ENCODE measurements around the gene LRMDA. TPM values are rescaled to one million over a fixed set of nuclear protein-coding genes. Genes with fewer than 3 reads are reported as not detected.

LRMDA gene
- total and polyA plus RNA-seq, 10 of the 15 experiments (the other 5 are each of a cell fraction or from before 2014, with no cell fraction given), result 0.07 to 0.54 (median 0.29) TPM; not detected in 4

DNA sequence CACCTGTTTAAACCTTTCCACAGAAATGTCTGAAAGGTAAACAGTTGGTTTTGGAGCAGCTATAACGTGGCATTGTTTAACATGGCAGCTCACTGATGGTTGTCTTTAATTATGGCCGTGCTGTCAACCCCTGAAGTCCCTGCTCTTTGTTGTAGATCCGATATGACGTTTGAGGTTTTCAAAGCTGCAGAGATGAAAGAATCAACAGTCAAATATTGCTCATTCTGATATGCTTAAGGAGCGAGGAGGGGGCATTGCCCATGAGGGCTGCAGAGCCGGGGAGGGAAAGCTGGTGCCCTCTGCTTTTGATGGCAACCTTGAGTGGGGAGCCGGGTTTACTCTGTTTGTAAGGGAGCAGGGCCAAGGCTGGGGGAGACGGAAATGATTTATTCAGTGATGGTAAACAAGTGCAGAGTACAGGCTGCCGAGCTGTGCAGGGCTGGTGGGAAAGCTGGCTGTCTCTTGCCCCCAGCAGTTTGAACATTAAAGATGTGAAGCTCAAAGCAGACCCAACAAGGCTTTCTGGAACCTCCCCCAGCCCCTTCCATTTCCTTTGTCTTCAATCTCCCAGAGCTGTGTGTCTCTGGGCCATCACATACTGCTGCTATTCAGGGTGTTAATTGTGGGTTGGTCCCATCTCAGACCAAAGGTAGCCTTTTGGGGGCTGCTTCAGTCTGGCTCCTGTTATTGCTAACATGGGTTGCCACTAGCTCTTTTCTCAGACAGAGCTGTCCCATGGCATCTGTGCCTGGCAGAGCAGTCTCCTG, 345.5 kb downstream of the LRMDA start:
- H3K9me3 ChIP-seq (replicated peaks; ENCODE audit: control insufficient read depth, insufficient read depth, low read length), result no peaks in the 10 kb centered on the region
- FAIRE-seq (no peak), DNase-seq (ENCODE audit: low read depth, low spot score) (no peak), ATAC-seq (no peak)
- WGBS (ENCODE audit: insufficient coverage, insufficient replicate concordance, low lambda C conversion rate, missing lambda C conversion rate), result 21% methylated on average over 8 of the region's 9 CpGs
- H3K79me2 ChIP-seq (ENCODE audit: control insufficient read depth, insufficient read depth, low read length), result no peaks in the 10 kb centered on the region
- RAD21 ChIA-PET (ENCODE audit: unreplicated experiment), result no interaction called here
- no peak overlapping the region for H3K9ac ChIP-seq (ENCODE audit: control insufficient read depth, insufficient read depth, low read length)
- H4K20me1 ChIP-seq (ENCODE audit: control insufficient read depth, insufficient read depth), result no peaks in the 10 kb centered on the region; the same call in 1 of the 2 replicates
- 0 out of 4 replicates have a peak, but pooled peaks cover 0 to 1% of the 10 kb centered on the region in 2 experiments for H3K27me3 ChIP-seq (replicated peaks in 1 of 2; ENCODE audit: control insufficient read depth in 2 of 2, insufficient read depth in 2 of 2, low read length in 1 of 2)
- H3K4me1 ChIP-seq (ENCODE audit: control insufficient read depth, insufficient read depth, low read length), result peaks cover 4% of the 10 kb centered on the region; the same call in 1 of the 2 replicates
- no peak overlapping the region for H3K4me2 ChIP-seq (ENCODE audit: control insufficient read depth, insufficient read depth)
- POLR2A ChIA-PET, result interaction anchor here (0.6 to 1.1 kb wide), 2 partner anchors 54 to 885 kb away, joined by 3 read pairs; no protein-coding TSS in a partner anchor
- no peak overlapping the region for H3K4me3 ChIP-seq
- BruUV-seq (replicated peaks), result no TSS peak
- intact Hi-C loops (cut with micrococcal nuclease; ENCODE audit: unreplicated experiment), result no loop called here
- CTCF ChIA-PET, result interaction anchor here (0.6 to 1.2 kb wide), 2 partner anchors 9 to 281 kb away, joined by 3 to 5 read pairs; no protein-coding TSS in a partner anchor
- H2AFZ ChIP-seq (ENCODE audit: control insufficient read depth, low read depth, low read length), result no peak overlapping the region
- TF ChIP-seq BCL11A (IDR thresholded peaks at IDR 0.05; ENCODE audit: low read depth, low read length), result no peak
- SMC1A ChIA-PET (ENCODE audit: uncharacterized antibody, unreplicated experiment), result interaction anchor here (0.8 to 1.3 kb wide), 4 partner anchors 8 to 324 kb away, joined by 3 to 4 read pairs (median 3); no protein-coding TSS in a partner anchor
- H3K27ac ChIP-seq (ENCODE audit: control insufficient read depth, insufficient read depth), result no peak overlapping the region
- in situ Hi-C loops (cut with MboI), result no loop called here
- no peaks in the 10 kb centered on the region for H3K36me3 ChIP-seq (ENCODE audit: control insufficient read depth in 2 of 2, insufficient read depth in 2 of 2, low read length in 1 of 2)

DNA sequence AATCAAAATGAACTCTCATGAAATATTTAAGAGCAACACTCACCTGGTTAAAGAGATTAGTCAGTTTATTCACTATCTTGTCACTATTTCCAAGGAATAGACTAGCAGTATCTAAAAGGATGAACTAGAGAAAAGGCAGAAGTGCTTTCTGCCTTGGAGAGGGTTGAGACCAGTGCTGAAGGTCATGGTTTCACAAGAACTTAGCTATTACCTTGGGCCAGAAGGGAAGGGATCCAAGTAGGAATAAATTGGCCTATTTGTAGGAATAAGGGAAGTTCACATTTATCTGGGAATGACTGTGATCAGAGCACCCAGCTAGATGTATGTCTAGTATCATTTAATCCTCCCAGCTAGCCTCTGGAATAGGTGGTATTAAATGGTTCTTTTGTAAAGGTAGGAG, 347.2 kb downstream of the LRMDA start:
- Histone ChIP-seq H4K20me1 (ENCODE audit: control insufficient read depth, insufficient read depth) (no peaks in the 10 kb centered on the region; the same call in 1 of the 2 replicates), H3K4me1 (ENCODE audit: control insufficient read depth, insufficient read depth, low read length) (no peaks in the 10 kb centered on the region)
- ATAC-seq, result no peak

More for the DNA sequence above, 347.2 kb downstream of the LRMDA start:
- no peak overlapping the region for H3K4me3 ChIP-seq
- intact Hi-C loops (cut with micrococcal nuclease; ENCODE audit: unreplicated experiment), result no loop called here
- TF ChIP-seq PAX5 (IDR thresholded peaks at IDR 0.05; ENCODE audit: borderline replicate concordance, low read depth, low read length), result no peak
- TF ChIP-seq, protein P1, sequence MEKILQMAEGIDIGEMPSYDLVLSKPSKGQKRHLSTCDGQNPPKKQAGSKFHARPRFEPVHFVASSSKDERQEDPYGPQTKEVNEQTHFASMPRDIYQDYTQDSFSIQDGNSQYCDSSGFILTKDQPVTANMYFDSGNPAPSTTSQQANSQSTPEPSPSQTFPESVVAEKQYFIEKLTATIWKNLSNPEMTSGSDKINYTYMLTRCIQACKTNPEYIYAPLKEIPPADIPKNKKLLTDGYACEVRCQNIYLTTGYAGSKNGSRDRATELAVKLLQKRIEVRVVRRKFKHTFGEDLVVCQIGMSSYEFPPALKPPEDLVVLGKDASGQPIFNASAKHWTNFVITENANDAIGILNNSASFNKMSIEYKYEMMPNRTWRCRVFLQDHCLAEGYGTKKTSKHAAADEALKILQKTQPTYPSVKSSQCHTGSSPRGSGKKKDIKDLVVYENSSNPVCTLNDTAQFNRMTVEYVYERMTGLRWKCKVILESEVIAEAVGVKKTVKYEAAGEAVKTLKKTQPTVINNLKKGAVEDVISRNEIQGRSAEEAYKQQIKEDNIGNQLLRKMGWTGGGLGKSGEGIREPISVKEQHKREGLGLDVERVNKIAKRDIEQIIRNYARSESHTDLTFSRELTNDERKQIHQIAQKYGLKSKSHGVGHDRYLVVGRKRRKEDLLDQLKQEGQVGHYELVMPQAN (conservative IDR thresholded peaks at IDR 0.05), result no peak
- no peak for TF ChIP-seq ZSCAN29 (IDR thresholded peaks at IDR 0.05)
- TF ChIP-seq, protein P2, sequence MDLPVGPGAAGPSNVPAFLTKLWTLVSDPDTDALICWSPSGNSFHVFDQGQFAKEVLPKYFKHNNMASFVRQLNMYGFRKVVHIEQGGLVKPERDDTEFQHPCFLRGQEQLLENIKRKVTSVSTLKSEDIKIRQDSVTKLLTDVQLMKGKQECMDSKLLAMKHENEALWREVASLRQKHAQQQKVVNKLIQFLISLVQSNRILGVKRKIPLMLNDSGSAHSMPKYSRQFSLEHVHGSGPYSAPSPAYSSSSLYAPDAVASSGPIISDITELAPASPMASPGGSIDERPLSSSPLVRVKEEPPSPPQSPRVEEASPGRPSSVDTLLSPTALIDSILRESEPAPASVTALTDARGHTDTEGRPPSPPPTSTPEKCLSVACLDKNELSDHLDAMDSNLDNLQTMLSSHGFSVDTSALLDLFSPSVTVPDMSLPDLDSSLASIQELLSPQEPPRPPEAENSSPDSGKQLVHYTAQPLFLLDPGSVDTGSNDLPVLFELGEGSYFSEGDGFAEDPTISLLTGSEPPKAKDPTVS (IDR thresholded peaks at IDR 0.05; ENCODE audit: low read depth, low read length), result no peak
- TF ChIP-seq RAD21 (IDR thresholded peaks at IDR 0.05; ENCODE audit: insufficient read depth, low read depth, low read length), result no peak
- TF ChIP-seq, protein P3, sequence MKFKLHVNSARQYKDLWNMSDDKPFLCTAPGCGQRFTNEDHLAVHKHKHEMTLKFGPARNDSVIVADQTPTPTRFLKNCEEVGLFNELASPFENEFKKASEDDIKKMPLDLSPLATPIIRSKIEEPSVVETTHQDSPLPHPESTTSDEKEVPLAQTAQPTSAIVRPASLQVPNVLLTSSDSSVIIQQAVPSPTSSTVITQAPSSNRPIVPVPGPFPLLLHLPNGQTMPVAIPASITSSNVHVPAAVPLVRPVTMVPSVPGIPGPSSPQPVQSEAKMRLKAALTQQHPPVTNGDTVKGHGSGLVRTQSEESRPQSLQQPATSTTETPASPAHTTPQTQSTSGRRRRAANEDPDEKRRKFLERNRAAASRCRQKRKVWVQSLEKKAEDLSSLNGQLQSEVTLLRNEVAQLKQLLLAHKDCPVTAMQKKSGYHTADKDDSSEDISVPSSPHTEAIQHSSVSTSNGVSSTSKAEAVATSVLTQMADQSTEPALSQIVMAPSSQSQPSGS (IDR thresholded peaks at IDR 0.05; ENCODE audit: low read length), result no peak
- no peak for TF ChIP-seq STAT1 (conservative IDR thresholded peaks at IDR 0.05)
- TF ChIP-seq KAT2A (conservative IDR thresholded peaks at IDR 0.05; ENCODE audit: control insufficient read depth, low read depth, low read length), result no peak
- no peak for TF ChIP-seq SUZ12 (IDR thresholded peaks at IDR 0.05; ENCODE audit: unreplicated experiment)
- RAD21 ChIA-PET (ENCODE audit: unreplicated experiment), result interaction anchor here (0.6 kb wide), 1 partner anchor 101 kb away, joined by 3 read pairs; no protein-coding TSS in a partner anchor
- H2AFZ ChIP-seq (ENCODE audit: control insufficient read depth, low read depth, low read length), result no peak overlapping the region
- H3K79me2 ChIP-seq (ENCODE audit: control insufficient read depth, insufficient read depth, low read length), result no peaks in the 10 kb centered on the region
- H3K9ac ChIP-seq (ENCODE audit: control insufficient read depth, insufficient read depth, low read length), result no peak overlapping the region
- POLR2A ChIA-PET, result no interaction called here
- no peak overlapping the region for H3K27ac ChIP-seq (ENCODE audit: control insufficient read depth, insufficient read depth)
- FAIRE-seq (no peak), DNase-seq (ENCODE audit: low read depth, low spot score) (no peak)
- H3K9me3 ChIP-seq (replicated peaks; ENCODE audit: control insufficient read depth, insufficient read depth, low read length), result no peaks in the 10 kb centered on the region
- no peak overlapping the region for H3K4me2 ChIP-seq (ENCODE audit: control insufficient read depth, insufficient read depth)
- BruUV-seq (replicated peaks), result no TSS peak
- SMC1A ChIA-PET (ENCODE audit: uncharacterized antibody, unreplicated experiment), result interaction anchor here (1.2 to 1.4 kb wide), 2 partner anchors 10 to 130 kb away, joined by 3 to 4 read pairs; no protein-coding TSS in a partner anchor
- CTCF ChIA-PET, result interaction anchor here (1.2 kb wide), 1 partner anchor 14 kb away, joined by 4 read pairs; no protein-coding TSS in a partner anchor
- in situ Hi-C loops (cut with MboI), result no loop called here
- no peaks in the 10 kb centered on the region for H3K36me3 ChIP-seq (ENCODE audit: control insufficient read depth in 2 of 2, insufficient read depth in 2 of 2, low read length in 1 of 2)
- 0 out of 4 replicates have a peak, but pooled peaks cover 0 to 1% of the 10 kb centered on the region in 2 experiments for H3K27me3 ChIP-seq (replicated peaks in 1 of 2; ENCODE audit: control insufficient read depth in 2 of 2, insufficient read depth in 2 of 2, low read length in 1 of 2)

Data from GM12878 (cell line).